HepG2 (cell line): Measurements from ENCODE around the gene RNASE8. TPM values are rescaled to one million over a fixed set of nuclear protein-coding genes. Genes with fewer than 3 reads are reported as not detected.

Experiments used
- ARID2 ChIP-seq: sonication (generic); formaldehyde crosslinking; IDR thresholded peaks from 2 replicates; pipeline ENCODE4 v1.8.1; 2022; ENCODE audit warnings: mild to moderate bottlenecking, missing genetic modification reagents, borderline replicate concordance
- ELF3 ChIP-seq: IDR thresholded peaks from 2 replicates; pipeline ENCODE4 v1.6.1; 2016; ENCODE audit warnings: missing genetic modification reagents, missing compliant biosample characterization
- ESRRA ChIP-seq: sonication (generic); formaldehyde crosslinking; IDR thresholded peaks from 2 replicates; pipeline ENCODE4 v1.5.1; 2020; ENCODE audit warnings: mild to moderate bottlenecking, low read depth, missing genetic modification reagents
- FOXK2 ChIP-seq: fragments of 450-650 bp; IDR thresholded peaks from 2 replicates; pipeline ENCODE4 v1.6.1; 2016
- MAFG ChIP-seq: sonication (generic); formaldehyde crosslinking; IDR thresholded peaks from 2 replicates; pipeline ENCODE4 v1.5.1; 2020; ENCODE audit warnings: mild to moderate bottlenecking, missing genetic modification reagents
- MAZ ChIP-seq, 2 experiments: sonication (generic) in 1 of 2; formaldehyde crosslinking in 1 of 2; IDR thresholded peaks; 2 replicates each; pipeline versions ENCODE4 v1.5.0 to v1.6.1; 2012 to 2020; ENCODE audit warnings: low read depth in 2 of 2, mild to moderate bottlenecking in 2 of 2, borderline replicate concordance in 1 of 2, improper control_type of control experiment in 1 of 2, low read length in 1 of 2, missing genetic modification reagents in 1 of 2, moderate library complexity in 1 of 2
- POLR2G ChIP-seq: fragments of 200-400 bp; formaldehyde crosslinking; IDR thresholded peaks from 2 replicates; pipeline ENCODE4 v1.6.1; 2018; ENCODE audit warnings: mild to moderate bottlenecking, low read depth, low read length, moderate library complexity
- SP5 ChIP-seq: IDR thresholded peaks from 2 replicates; pipeline ENCODE4 v1.6.1; 2016; ENCODE audit warnings: low read depth, borderline replicate concordance
- ZNF235 ChIP-seq: sonication (generic); formaldehyde crosslinking; IDR thresholded peaks from 2 replicates; pipeline ENCODE4 v1.8.1; 2023; ENCODE audit warnings: mild to moderate bottlenecking, missing genetic modification reagents, borderline replicate concordance
- ZNF33A ChIP-seq: sonication (generic); formaldehyde crosslinking; IDR thresholded peaks from 2 replicates; pipeline ENCODE4 v1.5.1; 2020; ENCODE audit warnings: missing genetic modification reagents, mild to moderate bottlenecking, moderate library complexity, borderline replicate concordance
- ZNF510 ChIP-seq: sonication (generic); formaldehyde crosslinking; IDR thresholded peaks from 2 replicates; pipeline ENCODE4 v1.4.0; 2020; ENCODE audit warnings: low read depth, mild to moderate bottlenecking, missing genetic modification reagents
- ZNF546 ChIP-seq: sonication (generic); formaldehyde crosslinking; conservative IDR thresholded peaks from 2 replicates; pipeline ENCODE4 v1.8.1; 2023; ENCODE audit warnings: mild to moderate bottlenecking, missing genetic modification reagents
- polyA plus RNA-seq, 8 experiments: library from polyadenylated mRNA; depleted of rRNA in 3 of 8; stranded (reverse) in 7 of 8; unstranded in 1 of 8; fragments of >200 nt; fragmentation: Illumina TruSeq in 4 of 8; extraction: Trizol in 4 of 8; gene quantifications; 2 replicates each; pipeline versions ENCODE4 v1.2.1 to v1.2.3, GENCODE V29; 2011 to 2016; ENCODE audit warnings: low read depth in 4 of 8, missing spikeins in 1 of 8, mixed read lengths in 1 of 8; ENCODE audit not compliant: insufficient read depth in 1 of 8
- total RNA-seq, 5 experiments: library from RNA; depleted of rRNA; stranded (reverse); fragments of >200 nt; fragmentation: Illumina TruSeq; extraction: Trizol; gene quantifications; 2 replicates each; pipeline ENCODE4 v1.2.3, GENCODE V29; 2016; ENCODE audit warnings: low read depth in 1 of 5
- TF ChIP-seq, protein P1 (sequence below): sonication (generic); formaldehyde crosslinking; IDR thresholded peaks from 2 replicates; pipeline ENCODE4 v1.5.0; 2020; ENCODE audit warnings: mild to moderate bottlenecking, missing genetic modification reagents
- TF ChIP-seq, protein P2 (sequence below): sonication (generic); formaldehyde crosslinking; IDR thresholded peaks from 2 replicates; pipeline ENCODE4 v1.9.0; 2021; ENCODE audit warnings: missing genetic modification reagents, borderline replicate concordance
- TF ChIP-seq, protein P3 (sequence below): IDR thresholded peaks from 2 replicates; pipeline ENCODE4 v1.6.1; 2016; ENCODE audit warnings: missing compliant biosample characterization, missing genetic modification reagents, borderline replicate concordance
- TF ChIP-seq, protein P4 (sequence below): IDR thresholded peaks from 2 replicates; pipeline ENCODE4 v1.6.1; 2012; ENCODE audit warnings: low read depth, low read length, improper control_type of control experiment
- TF ChIP-seq, protein P5 (sequence below): sonication (generic); formaldehyde crosslinking; IDR thresholded peaks from 2 replicates; pipeline ENCODE4 v1.4.0; 2020; ENCODE audit warnings: mild to moderate bottlenecking, missing genetic modification reagents

RNASE8 gene
- total and polyA plus RNA-seq, 2 of the 13 experiments (the other 11 are each of a cell fraction or from before 2014, with no cell fraction given) = not detected

DNA sequence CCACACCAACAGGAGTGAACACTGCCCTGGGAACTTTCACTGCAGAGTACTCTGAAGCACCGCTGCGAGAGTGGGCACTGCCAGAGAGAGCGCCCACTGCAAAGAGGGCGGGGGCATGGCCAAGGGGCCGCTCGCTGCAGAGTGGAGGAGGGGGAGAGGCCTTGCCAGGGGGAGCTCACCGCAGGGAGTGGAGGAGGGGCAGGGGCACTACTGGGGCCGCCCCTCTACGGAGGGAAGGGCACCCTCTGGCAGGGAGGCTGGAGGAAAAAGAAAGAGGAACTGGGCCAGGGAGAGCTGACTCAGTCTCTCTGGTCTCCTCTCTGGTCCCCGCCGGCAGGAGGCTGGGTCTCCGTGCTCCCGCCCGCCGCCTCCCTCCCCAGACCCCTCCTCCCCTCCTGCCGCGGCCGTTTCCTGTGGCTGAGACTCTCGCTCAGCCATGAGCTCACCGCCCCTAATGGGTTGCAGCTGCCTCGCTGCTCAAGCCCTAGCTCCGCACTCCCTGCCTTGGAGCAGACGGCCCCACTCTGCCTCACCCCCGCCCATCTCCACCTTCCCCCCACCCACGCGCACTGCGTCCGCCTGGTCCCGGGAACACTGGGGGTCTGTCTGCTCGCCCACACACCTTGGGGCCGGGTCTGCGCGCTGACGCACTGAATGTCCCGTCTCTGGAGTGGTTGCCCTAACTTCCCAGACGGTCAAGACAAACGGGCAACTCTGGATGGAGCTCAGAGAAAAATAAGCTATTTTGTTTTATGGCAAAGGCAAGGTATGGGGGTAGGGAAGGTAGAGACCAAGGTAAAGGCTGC is 13.8 kb downstream of the RNASE8 start (continued):
- TF ChIP-seq, protein P1, sequence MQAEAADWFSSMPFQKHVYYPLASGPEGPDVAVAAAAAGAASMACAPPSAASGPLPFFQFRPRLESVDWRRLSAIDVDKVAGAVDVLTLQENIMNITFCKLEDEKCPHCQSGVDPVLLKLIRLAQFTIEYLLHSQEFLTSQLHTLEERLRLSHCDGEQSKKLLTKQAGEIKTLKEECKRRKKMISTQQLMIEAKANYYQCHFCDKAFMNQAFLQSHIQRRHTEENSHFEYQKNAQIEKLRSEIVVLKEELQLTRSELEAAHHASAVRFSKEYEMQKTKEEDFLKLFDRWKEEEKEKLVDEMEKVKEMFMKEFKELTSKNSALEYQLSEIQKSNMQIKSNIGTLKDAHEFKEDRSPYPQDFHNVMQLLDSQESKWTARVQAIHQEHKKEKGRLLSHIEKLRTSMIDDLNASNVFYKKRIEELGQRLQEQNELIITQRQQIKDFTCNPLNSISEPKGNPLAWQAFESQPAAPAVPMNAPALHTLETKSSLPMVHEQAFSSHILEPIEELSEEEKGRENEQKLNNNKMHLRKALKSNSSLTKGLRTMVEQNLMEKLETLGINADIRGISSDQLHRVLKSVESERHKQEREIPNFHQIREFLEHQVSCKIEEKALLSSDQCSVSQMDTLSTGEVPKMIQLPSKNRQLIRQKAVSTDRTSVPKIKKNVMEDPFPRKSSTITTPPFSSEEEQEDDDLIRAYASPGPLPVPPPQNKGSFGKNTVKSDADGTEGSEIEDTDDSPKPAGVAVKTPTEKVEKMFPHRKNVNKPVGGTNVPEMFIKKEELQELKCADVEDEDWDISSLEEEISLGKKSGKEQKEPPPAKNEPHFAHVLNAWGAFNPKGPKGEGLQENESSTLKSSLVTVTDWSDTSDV (CRISPR knock-in tag) = 0 out of 2 replicates have a peak, but pooled peaks have one; percentile 20
- TF ChIP-seq, protein P2, sequence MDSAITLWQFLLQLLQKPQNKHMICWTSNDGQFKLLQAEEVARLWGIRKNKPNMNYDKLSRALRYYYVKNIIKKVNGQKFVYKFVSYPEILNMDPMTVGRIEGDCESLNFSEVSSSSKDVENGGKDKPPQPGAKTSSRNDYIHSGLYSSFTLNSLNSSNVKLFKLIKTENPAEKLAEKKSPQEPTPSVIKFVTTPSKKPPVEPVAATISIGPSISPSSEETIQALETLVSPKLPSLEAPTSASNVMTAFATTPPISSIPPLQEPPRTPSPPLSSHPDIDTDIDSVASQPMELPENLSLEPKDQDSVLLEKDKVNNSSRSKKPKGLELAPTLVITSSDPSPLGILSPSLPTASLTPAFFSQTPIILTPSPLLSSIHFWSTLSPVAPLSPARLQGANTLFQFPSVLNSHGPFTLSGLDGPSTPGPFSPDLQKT (CRISPR knock-in tag) = no peak
- TF ChIP-seq MAFG (CRISPR knock-in tag) (no peak), ZNF33A (no peak), ARID2 (CRISPR knock-in tag) (no peak), ELF3 (CRISPR knock-in tag) (0 out of 2 replicates have a peak, but pooled peaks have one; percentile 41), SP5 (CRISPR knock-in tag) (no peak), ZNF235 (CRISPR knock-in tag) (0 out of 2 replicates have a peak, but pooled peaks have one; percentile 41), ZNF546 (CRISPR knock-in tag) (no peak; the same call in 1 of the 2 replicates), ESRRA (CRISPR knock-in tag) (no peak), POLR2G (no peak), MAZ (IDR thresholded peaks at IDR 0.05; ENCODE audit: borderline replicate concordance, low read depth, low read length) (0 out of 2 replicates have a peak, but pooled peaks have one; percentile 70), MAZ (CRISPR knock-in tag; IDR thresholded peaks at IDR 0.05; ENCODE audit: low read depth) (no peak), ZNF510 (CRISPR knock-in tag) (no peak), FOXK2 (no peak)
- TF ChIP-seq, protein P3, sequence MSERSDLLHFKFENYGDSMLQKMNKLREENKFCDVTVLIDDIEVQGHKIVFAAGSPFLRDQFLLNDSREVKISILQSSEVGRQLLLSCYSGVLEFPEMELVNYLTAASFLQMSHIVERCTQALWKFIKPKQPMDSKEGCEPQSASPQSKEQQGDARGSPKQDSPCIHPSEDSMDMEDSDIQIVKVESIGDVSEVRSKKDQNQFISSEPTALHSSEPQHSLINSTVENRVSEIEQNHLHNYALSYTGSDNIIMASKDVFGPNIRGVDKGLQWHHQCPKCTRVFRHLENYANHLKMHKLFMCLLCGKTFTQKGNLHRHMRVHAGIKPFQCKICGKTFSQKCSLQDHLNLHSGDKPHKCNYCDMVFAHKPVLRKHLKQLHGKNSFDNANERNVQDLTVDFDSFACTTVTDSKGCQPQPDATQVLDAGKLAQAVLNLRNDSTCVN (CRISPR knock-in tag) = peak; percentile 25; the same call in 1 of the 2 replicates
- TF ChIP-seq, protein P4, sequence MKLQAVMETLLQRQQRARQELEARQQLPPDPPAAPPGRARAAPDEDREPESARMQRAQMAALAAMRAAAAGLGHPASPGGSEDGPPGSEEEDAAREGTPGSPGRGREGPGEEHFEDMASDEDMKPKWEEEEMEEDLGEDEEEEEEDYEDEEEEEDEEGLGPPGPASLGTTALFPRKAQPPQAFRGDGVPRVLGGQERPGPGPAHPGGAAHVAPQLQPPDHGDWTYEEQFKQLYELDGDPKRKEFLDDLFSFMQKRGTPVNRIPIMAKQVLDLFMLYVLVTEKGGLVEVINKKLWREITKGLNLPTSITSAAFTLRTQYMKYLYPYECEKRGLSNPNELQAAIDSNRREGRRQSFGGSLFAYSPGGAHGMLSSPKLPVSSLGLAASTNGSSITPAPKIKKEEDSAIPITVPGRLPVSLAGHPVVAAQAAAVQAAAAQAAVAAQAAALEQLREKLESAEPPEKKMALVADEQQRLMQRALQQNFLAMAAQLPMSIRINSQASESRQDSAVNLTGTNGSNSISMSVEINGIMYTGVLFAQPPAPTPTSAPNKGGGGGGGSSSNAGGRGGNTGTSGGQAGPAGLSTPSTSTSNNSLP = no peak
- TF ChIP-seq, protein P5, sequence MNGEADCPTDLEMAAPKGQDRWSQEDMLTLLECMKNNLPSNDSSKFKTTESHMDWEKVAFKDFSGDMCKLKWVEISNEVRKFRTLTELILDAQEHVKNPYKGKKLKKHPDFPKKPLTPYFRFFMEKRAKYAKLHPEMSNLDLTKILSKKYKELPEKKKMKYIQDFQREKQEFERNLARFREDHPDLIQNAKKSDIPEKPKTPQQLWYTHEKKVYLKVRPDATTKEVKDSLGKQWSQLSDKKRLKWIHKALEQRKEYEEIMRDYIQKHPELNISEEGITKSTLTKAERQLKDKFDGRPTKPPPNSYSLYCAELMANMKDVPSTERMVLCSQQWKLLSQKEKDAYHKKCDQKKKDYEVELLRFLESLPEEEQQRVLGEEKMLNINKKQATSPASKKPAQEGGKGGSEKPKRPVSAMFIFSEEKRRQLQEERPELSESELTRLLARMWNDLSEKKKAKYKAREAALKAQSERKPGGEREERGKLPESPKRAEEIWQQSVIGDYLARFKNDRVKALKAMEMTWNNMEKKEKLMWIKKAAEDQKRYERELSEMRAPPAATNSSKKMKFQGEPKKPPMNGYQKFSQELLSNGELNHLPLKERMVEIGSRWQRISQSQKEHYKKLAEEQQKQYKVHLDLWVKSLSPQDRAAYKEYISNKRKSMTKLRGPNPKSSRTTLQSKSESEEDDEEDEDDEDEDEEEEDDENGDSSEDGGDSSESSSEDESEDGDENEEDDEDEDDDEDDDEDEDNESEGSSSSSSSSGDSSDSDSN = no peak
